Measurements from ENCODE around the gene TMEM130. TPM values are rescaled to one million over a fixed set of nuclear protein-coding genes. Genes with fewer than 3 reads are reported as not detected.

The TMEM130 gene
- total RNA-seq (not detected), polyA plus RNA-seq (not detected)

GRCh38 chr7:98869597-98870120 is at the start of gene TMEM130:
Gene TMEM130, minus strand, starts transcription at chr7:98870014. Its CDS starts 153 bp downstream, at chr7:98869861.
- Histone ChIP-seq H3K27me3 (ENCODE audit: control insufficient read depth in 4 of 4, insufficient read depth in 4 of 4, low read length in 3 of 4) (peaks cover 0 to 7% (median 1%) of the 10 kb centered on the region in 4 donors), H3K9ac (ENCODE audit: low read depth in 1 of 2, low read length in 2 of 2) (no peak within 1 kb of the TSS), H3K9me3 (ENCODE audit: control insufficient read depth in 4 of 4, low read length in 3 of 4) (no peaks in the 10 kb centered on the region), H3K4me3 (ENCODE audit: low read depth in 1 of 3, low read length in 3 of 3) (peak within 1 kb of the TSS in 1 of 3 donors; percentile 40), H3K4me1 (ENCODE audit: control insufficient read depth in 4 of 4, insufficient read depth in 4 of 4, low read length in 3 of 4) (peaks cover 0 to 8% (median 2%) of the 10 kb centered on the region in 4 donors), H3K36me3 (ENCODE audit: control insufficient read depth in 4 of 4, insufficient read depth in 3 of 4, low read depth in 1 of 4, low read length in 3 of 4) (no peaks in the 10 kb centered on the region), H3K27ac (ENCODE audit: low read depth in 1 of 2, low read length in 2 of 2) (no peak within 1 kb of the TSS)
- 4% methylated on average over 69 of the region's 69 CpGs for WGBS
- TF ChIP-seq YY1 (IDR thresholded peaks at IDR 0.05) (no peak), RXRA (IDR thresholded peaks at IDR 0.05) (no peak), EGR1 (IDR thresholded peaks at IDR 0.05; ENCODE audit: low read depth in 2 of 2) (no peak), HNF4G (IDR thresholded peaks at IDR 0.05) (no peak), JUND (IDR thresholded peaks at IDR 0.05) (no peak), GABPA (IDR thresholded peaks at IDR 0.05 in 1 of 2, conservative IDR thresholded peaks at IDR 0.05 in 1 of 2) (no peak), FOXA2 (IDR thresholded peaks at IDR 0.05) (no peak), ZBTB33 (IDR thresholded peaks at IDR 0.05) (no peak), ATF3 (IDR thresholded peaks at IDR 0.05) (no peak), TAF1 (conservative IDR thresholded peaks at IDR 0.05) (no peak), REST (IDR thresholded peaks at IDR 0.05) (no peak), RAD21 (IDR thresholded peaks at IDR 0.05) (no peak), NR2F2 (IDR thresholded peaks at IDR 0.05) (no peak), MAX (IDR thresholded peaks at IDR 0.05) (no peak), FOXA1 (IDR thresholded peaks at IDR 0.05) (no peak), CTCF (IDR thresholded peaks at IDR 0.05; ENCODE audit: low read depth, low read length, missing input control) (no peak), SP1 (IDR thresholded peaks at IDR 0.05) (no peak), HNF4A (conservative IDR thresholded peaks at IDR 0.05) (no peak)
- no peak for DNase-seq (ENCODE audit: low spot score)

All from liver (tissue), 9 donors.